Brain microvascular endothelial cell (primary cell): Measurements from ENCODE around the gene PLSCR4.

Experiments used
- DNase-seq: peaks from one replicate; pipeline ENCODE4 v3.0.0-alpha.2; 2020
- H3K27ac ChIP-seq: fragments of 250-450 bp; sonication (Bioruptor Pico); 2 replicates; pipeline ENCODE4 v1.5.1; 2020; ENCODE audit warnings: mild to moderate bottlenecking, moderate library complexity
- H3K27me3 ChIP-seq: fragments of 250-450 bp; sonication (Bioruptor Pico); replicated peaks from 2 replicates; pipeline ENCODE4 v1.5.1; 2020; ENCODE audit warnings: mild to moderate bottlenecking
- H3K36me3 ChIP-seq: fragments of 250-450 bp; sonication (Bioruptor Pico); replicated peaks from 2 replicates; pipeline ENCODE4 v1.5.1; 2020; ENCODE audit warnings: mild to moderate bottlenecking
- H3K4me3 ChIP-seq: 2 replicates; pipeline ENCODE4 v1.5.1; 2011; ENCODE audit warnings: low read depth, mild to moderate bottlenecking, control low read depth, low read length, moderate library complexity
- CTCF ChIP-seq: IDR thresholded peaks from 2 replicates; pipeline ENCODE4 v1.5.1; 2011; ENCODE audit warnings: low read depth, mild to moderate bottlenecking, moderate library complexity, low read length, control low read depth, inconsistent platforms; ENCODE audit errors: missing control alignments
- in situ Hi-C: cut with HindIII; loops from 2 replicates; pipeline ENCODE4 v1.10.0; 2017; ENCODE audit warnings: low sequenced_read_pairs, low pct_ligation_motif_present

Gene PLSCR4

DNA sequence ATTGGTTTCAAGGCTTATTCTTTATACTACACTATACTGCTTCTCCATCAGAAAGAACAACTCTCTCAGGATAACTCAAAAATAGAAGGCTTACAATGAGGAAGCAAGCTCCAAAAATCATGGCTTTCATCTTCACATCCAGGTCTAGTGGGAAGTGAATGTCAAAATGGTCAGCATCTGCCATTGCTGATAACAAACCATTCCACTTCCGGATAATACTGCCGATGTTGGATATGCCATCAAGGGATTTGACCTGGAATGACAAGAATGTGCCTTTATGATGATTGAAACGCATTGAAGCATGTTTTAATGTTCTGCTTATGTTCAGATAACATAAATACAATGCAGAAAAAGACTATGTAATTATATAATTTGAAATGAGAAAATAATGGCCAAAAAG is 55.9 kb downstream of the PLSCR4 start:
- H3K36me3 ChIP-seq, result peaks cover 5% of the 10 kb centered on the region
- no peak for TF ChIP-seq CTCF
- H3K4me3 ChIP-seq, result no peak overlapping the region
- no peak overlapping the region for H3K27ac ChIP-seq
- in situ Hi-C loops, result no loop called here
- DNase-seq, result no peak
- H3K27me3 ChIP-seq, result no peaks in the 10 kb centered on the region

GRCh38 chr3:146191051-146191450 is 59.9 kb downstream of the PLSCR4 start:
- Histone ChIP-seq H3K36me3 (peaks cover 5% of the 10 kb centered on the region), H3K4me3 (no peak overlapping the region), H3K27me3 (no peaks in the 10 kb centered on the region), H3K27ac (no peak overlapping the region)
- no peak for DNase-seq
- in situ Hi-C loops, result no loop called here
- no peak for TF ChIP-seq CTCF

DNA sequence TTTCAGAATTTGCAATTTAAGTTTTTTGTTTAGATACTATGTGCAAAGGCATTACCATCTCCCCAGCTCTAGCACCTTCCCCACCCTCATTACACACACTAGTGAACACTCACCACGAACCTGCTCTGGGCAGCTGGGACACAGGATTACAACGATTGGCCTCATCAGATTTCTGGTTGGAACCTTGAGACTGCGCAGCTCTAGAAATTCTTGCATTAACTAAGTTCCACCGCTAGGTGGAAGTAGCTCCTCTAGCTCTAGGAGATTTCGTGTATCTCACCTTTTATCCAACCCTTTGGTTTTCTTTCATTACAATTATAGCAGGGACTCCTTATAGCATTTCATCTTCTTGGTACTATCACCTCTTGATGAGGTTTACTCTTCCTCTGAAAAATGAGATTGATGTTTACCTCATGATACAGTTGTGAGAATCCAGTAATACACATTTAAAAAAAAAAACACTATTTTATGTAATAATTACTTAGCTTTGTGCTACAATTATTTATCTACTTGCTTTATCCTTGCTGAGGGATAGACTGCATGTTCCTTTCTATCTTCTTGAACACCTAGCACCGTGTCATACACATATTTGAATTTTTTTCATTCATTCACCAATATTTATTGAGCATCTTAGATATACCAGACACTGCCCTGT is 61.3 kb downstream of the PLSCR4 start:
- peak; percentile 75 for TF ChIP-seq CTCF
- Histone ChIP-seq H3K27me3 (no peaks in the 10 kb centered on the region), H3K4me3 (no peak overlapping the region), H3K36me3 (peaks cover 2% of the 10 kb centered on the region), H3K27ac (no peak overlapping the region)
- DNase-seq, result peak; percentile 38
- in situ Hi-C loops, result no loop called here

DNA sequence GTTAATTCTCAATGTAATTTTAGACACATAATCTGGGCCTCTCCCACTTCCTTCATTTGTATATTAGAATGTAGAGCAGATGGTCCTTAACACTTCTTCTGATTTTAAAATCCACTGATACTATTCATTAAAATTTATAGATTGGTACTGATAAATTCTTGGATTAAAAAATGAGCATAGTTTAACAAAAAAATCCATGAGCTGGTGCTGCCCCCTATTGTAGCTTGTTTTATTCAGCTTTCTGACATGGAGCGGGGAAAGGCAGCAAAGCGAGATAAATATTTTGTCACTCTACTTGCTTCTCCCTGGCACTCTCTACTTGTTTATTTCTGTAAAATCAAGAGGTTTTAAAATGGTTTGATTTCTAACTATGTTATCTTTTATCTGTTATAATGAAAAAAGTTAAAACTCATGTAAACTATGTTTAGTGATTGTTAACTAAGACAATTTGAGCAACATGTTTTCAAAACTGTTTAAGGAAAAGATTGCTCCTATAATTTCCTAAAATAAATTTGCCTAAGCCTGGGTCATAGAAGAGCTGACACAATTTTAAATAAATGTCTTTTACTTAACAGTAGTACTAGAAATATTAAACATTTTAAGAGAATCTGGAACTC is 63.5 kb downstream of the PLSCR4 start:
- DNase-seq, result peak; percentile 40
- Histone ChIP-seq H3K27me3 (no peaks in the 10 kb centered on the region), H3K27ac (no peak overlapping the region), H3K4me3 (no peak overlapping the region), H3K36me3 (no peaks in the 10 kb centered on the region)
- in situ Hi-C loops, result no loop called here
- peak; percentile 69 for TF ChIP-seq CTCF

DNA sequence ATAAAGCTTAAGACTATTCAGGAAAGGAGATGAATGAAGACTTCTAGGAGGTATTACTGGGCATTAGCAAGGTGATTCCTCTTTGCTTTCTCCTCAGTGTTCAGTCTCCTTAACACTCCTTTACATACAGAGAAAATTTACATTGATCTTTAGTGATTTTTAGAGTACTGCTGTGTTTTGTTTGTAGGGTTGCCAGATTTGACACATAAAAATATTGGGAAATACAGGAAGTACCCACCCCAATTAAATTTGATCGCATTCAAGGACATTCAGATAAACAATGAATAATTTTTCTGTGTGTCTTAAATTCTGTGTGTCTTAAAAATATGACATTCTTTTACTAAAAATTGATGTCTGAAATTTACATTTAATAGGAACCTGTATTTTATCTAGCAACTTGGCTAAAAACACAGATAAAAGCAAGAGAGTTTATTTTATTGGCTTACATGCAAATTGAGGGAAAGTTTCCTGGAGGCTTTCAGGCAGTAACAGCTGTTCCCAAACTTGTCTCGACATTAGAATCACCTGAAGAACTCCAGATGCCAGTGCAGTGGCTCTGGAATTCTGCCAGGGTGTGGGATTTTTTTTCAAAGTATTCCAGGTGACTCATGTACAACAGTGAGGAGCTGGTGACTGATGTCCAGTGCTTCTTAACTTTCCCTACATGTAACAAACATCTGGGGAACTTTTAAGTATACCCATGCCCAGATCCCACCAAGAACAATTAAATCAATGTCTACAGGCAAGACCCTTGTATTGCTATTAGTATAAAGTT is 66.5 kb downstream of the PLSCR4 start:
- TF ChIP-seq CTCF, result no peak

More for the DNA sequence above, 66.5 kb downstream of the PLSCR4 start:
- Histone ChIP-seq H3K4me3 (no peak overlapping the region), H3K27ac (no peak overlapping the region), H3K27me3 (no peaks in the 10 kb centered on the region), H3K36me3 (no peaks in the 10 kb centered on the region)
- DNase-seq, result no peak
- in situ Hi-C loops, result no loop called here
